GM18507 (cell line): ENCODE results near the gene ZBED3.
A peak's percentile ranks its signal among the peaks of the same experiment; 100 is the strongest.
"Not testable (repeated sequence)": the region's sequence is repeated elsewhere in the genome, so short reads cannot be mapped to it uniquely, and the experiment has no call there.

ENCODE experiments used
- DNase-seq: peaks from one replicate; pipeline ENCODE4 v3.0.0; 2011; ENCODE audit warnings: low read depth; ENCODE audit not compliant: insufficient read length; ENCODE audit errors: extremely low spot score
- FAIRE-seq: peaks from 2 replicates; lab custom pipeline; 2011; peaks lifted over from hg19 to GRCh38; lab: Jason Lieb, UNC

Gene ZBED3

GRCh38 chr5:77086689-77087483, at the start of gene ZBED3:
Gene ZBED3 (minus strand): TSS chr5:77087285. CDS start chr5:77077878, 9,407 bp downstream.
- peak; percentile 71 for FAIRE-seq
- peak; percentile 25 for DNase-seq

DNA sequence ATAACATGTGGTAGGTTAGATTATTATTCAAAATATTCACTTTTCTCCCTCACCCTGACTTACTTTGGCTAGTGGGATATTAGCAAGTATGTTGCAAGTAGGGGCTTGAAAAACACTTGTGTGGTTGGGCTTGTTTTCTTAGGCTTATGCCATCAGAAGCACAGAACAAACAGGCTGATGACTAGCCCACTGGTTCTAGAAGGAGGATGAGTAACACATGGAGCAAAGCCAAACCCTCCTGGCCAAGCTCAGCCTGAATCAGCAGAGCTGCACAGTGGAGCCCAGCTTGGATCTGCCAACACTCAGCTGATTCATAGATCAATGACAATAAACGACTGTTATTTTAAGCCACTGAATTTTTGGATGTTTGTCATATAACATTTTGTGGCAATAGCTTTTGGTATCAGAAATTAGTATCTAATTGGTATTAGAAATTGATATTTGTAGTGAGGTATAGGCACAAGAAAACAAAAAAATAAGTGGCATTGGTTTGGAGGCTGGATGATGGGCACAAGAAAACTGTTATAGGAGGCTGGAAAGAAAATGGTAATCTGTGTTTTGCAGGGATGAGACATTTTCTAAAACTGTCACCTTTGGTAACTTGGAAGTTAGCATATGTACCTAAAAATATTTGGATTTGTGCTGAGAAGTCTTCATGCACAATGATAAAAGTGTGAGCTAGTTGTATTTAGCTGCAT, 46.1 kb upstream of the ZBED3 start:
- DNase-seq (no peak), FAIRE-seq (no peak)

DNA sequence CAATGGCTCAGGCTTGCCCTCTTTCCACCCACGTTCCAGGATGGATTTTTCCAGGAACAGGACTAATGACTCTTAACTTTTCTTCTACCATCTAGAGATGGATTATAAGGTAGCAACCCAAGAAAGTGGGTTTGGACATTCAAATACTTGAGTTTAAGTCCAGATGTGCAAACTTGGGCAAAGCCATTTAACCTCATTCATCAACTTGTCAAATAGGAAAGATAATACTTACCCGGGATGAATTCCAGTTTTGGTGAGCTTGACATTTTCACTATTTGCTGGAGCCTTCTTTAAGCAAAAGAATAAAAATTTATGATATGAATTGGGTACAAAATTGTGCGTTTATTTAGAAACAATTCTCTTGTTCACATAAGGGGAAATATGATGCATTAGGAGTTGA, 44.3 kb upstream of the ZBED3 start:
- DNase-seq (no peak), FAIRE-seq (no peak)

DNA sequence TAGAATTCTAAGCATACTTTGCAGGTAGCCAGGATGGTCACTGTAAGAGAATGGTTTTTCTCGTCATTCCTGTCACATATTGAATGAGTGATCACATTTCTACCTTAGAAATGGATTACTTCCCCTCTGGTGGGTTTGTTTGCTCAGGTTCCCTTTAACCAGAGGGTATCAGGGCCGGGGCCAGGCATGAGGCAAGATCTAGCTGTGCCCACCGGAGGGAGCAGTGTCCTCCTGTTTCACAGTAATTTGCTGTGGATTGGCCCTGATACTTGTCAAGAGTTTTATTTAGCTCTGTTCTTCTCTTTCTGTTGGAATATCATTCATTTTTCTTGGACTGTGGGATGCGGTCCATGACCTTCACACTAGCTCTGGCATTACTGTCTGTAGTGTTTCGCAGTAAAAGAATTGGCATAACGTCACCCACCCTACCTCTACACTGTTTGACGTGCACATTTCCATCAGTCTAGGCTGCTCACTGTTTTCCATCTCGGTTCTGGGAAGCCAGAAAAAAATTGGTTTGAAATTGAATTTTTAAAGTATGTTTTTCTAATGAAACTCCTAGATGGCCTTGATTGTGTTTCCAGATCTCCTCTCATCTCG, 42.4 kb upstream of the ZBED3 start:
- FAIRE-seq, result no peak
- DNase-seq, result no peak

- DNase-seq (no peak), FAIRE-seq (no peak)
Observed at GRCh38 chr5:77128411-77129061, 41.5 kb upstream of the ZBED3 start.

DNA sequence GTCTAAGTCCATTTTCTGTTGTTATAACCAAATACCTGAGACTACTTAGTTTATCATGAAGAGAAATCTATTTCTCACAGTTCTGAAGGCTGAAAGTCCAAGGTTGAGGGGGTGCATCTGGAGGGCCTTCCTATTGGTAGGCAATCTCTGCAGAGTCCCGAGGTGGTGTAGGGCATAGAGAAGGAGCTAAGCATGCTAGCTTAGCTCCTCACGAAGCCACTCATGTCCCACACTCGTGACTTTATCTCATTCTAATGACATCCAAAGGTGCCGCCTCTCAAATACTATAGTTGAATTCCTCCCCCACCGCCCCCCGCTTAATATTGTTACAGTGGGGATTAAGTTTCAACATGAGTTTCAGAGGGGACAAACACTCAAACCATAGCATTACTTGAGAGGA, 36.0 kb upstream of the ZBED3 start:
- no peak for FAIRE-seq
- DNase-seq, result no peak

DNA sequence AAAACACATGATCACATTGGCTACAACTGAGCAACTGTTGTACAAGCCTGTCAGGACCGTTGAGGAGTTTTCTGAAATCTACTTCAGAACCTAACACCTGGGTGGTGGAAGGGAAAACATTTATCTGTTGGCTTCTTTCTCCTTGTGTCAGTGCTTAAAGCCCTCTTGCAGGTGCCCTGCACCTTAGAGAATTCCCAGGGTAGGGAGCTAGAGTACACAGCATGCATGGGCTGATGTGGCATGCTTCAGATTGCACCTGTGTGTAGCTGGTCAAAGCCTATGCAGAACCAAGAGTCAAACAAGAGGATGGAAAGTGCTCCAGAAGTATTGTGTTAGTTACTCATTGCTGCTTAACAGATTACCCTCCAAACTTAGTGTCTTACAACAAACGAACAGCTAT, 33.6 kb upstream of the ZBED3 start:
- FAIRE-seq (no peak), DNase-seq (no peak)

- no peak for DNase-seq
- no peak for FAIRE-seq
Observed at GRCh38 chr5:77120086-77120485, 33.0 kb upstream of the ZBED3 start.

- FAIRE-seq, result no peak
Observed at GRCh38 chr5:77117161-77117560, 30.1 kb upstream of the ZBED3 start.

DNA sequence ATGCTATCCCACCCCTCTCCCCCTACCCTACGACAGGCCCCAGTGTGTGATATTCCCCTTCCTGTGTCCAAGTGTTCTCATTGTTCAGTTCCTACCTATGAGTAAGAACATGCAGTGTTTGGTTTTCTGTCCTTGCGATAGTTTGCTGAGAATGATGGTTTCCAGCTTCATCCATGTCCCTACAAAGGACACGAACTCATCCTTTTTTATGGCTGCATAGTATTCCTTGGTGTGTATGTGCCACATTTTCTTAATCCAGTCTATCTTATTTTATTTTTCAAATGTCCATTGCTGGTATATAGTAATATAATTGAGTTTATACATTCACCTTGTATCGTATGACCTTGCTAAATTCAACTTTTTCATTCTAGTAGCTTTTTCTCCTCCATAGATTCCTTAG, 19.9 kb upstream of the ZBED3 start:
- not testable (repeated sequence) for DNase-seq, FAIRE-seq

More at GRCh38 chr5:77117161-77117560, 30.1 kb upstream of the ZBED3 start:
- DNase-seq, result no peak

DNA sequence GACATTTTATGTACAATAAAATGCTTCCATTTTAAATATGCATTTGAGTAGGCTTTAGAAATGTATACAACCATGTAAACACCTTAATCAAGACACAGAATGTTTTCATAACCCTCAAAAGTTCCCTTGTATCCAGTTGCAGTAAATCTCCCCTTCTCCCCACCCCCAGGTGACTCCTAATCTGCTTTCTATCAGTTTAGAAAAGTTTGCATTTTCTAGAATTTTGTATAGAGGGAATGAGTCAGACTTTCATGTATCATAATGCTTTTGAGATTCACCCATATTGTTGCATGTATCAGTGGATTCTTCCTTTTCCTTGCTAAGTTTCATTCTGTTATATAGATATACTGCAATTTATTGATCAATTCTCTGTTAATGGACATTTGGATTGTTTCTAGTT, 17.7 kb upstream of the ZBED3 start:
- no peak for FAIRE-seq
- DNase-seq, result no peak

- no peak for FAIRE-seq
- no peak for DNase-seq
Observed at GRCh38 chr5:77103457-77103856, 16.4 kb upstream of the ZBED3 start.

DNA sequence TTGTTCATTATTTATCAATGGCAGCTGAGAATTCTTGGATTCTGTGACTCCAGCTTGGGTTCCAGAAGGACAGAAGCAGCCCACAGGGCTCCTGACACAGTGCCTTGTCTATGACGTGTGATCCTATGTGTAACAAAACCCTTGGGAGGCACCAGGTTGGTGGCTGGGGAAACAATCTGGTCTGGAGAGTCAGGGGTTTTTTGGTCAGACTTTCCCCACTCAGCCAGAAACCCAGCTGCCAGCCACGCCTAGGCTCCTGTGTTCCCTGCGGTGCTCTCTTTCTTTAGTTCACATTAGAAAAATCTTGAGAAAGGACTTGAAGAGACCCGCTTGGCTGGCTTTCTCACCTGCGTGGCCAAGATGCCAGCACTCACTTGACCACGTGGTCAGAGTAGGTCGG, 15.5 kb upstream of the ZBED3 start:
- no peak for DNase-seq
- no peak for FAIRE-seq

GRCh38 chr5:77101298-77101697, 14.2 kb upstream of the ZBED3 start:
- DNase-seq (no peak), FAIRE-seq (no peak)

- DNase-seq (no peak), FAIRE-seq (no peak)
Observed at GRCh38 chr5:77095189-77095588, 8.1 kb upstream of the ZBED3 start.

- FAIRE-seq (no peak), DNase-seq (no peak)
Observed at GRCh38 chr5:77087484-77088261, 588 bp upstream of the ZBED3 start.

GRCh38 chr5:77086368-77086688, 757 bp downstream of the ZBED3 start:
- no peak for FAIRE-seq
- DNase-seq, result peak; percentile 11

DNA sequence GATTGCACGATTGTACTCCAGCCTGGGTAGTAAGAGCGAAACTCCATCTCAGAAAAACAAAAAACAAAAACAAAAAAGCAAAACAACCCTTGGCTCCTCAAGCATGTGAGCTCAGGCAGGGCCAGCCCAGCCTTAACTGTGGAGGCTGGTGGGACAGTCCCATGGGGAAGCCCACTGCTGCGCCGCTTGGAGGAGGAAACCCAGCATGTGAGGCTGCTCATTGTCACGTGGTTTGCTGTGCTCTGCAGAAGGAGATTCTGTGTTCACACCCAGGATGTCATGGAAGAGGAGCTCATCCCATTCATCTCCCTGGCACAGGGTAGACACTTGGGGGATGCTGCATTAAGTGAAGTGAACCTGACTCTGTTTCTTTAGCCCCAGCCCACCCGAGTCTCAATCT, 4.0 kb downstream of the ZBED3 start:
- no peak for DNase-seq
- no peak for FAIRE-seq

DNA sequence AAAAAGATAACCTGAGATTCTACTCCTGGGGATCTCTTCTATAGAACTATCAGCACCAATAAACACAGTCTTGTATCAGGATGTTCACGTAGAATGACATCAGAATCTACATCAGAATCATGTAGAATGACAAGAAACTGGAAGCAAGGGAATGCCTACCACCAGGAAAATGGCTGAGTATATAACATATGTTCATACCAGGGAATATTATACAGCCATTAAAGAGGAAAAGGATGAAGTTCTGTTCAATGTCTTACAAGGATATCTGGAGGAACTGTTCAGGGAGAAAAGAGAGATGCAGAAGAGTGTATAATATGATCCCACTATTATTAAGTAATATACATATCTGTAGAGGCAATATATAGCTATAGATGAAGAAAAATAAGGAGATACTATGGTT, 4.8 kb downstream of the ZBED3 start:
- FAIRE-seq, result no peak
- no peak for DNase-seq

DNA sequence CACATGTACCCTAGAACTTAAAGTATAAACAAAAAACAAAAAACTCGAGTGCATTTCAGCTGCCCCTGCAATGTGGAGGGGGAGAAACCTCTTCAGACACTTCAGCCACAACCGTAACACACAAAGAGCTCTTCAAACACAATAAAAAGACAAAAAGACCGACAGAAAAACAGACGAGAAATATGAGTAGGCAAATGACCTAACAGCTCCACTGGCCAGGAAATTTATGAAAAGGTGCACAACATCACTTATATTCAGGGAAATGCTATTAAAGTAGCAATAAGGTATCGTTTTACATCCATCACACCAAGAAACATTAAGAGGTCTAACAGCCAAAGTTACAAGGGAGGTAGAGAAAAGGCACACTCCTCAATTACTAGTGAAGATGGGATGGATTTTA, 6.2 kb downstream of the ZBED3 start:
- FAIRE-seq, result no peak

More for the DNA sequence above, 6.2 kb downstream of the ZBED3 start:
- no peak for DNase-seq
